HG03280 (cell line): ENCODE measurements around the gene NCAPH2.
"Not testable (repeated sequence)": the region's sequence is repeated elsewhere in the genome, so short reads cannot be mapped to it uniquely, and the experiment has no call there.

Experiments used
- ATAC-seq: cut with Tn5 transposase; IDR thresholded peaks from one replicate; pipeline ENCODE4 v1.9.1; 2021; ENCODE audit warnings: mild to moderate bottlenecking, moderate library complexity; ENCODE audit not compliant: unreplicated experiment

The NCAPH2 gene

GRCh38 chr22:50528682-50529415, 20.8 kb downstream of the NCAPH2 start:
- ATAC-seq, result no peak

GRCh38 chr22:50529416-50529896, 21.4 kb downstream of the NCAPH2 start:
- no peak for ATAC-seq

GRCh38 chr22:50529897-50530579, 22.0 kb downstream of the NCAPH2 start, which contains the start of gene TYMP:
TYMP (minus strand) TSS chr22:50530012; CDS start chr22:50529709, 303 bp downstream.
- ATAC-seq, result peak; percentile 20

- no peak for ATAC-seq
Observed at GRCh38 chr22:50530580-50530876, 22.5 kb downstream of the NCAPH2 start.

- peak; percentile 17 for ATAC-seq
Observed at GRCh38 chr22:50530877-50531545, 23.0 kb downstream of the NCAPH2 start.

- ATAC-seq, result no peak
Observed at GRCh38 chr22:50531546-50531961, 23.5 kb downstream of the NCAPH2 start.

GRCh38 chr22:50531962-50532674, 24.1 kb downstream of the NCAPH2 start:
- no peak for ATAC-seq

- ATAC-seq, result no peak
Observed at GRCh38 chr22:50532824-50533796, 25.1 kb downstream of the NCAPH2 start.

GRCh38 chr22:50533856-50534711, 26.1 kb downstream of the NCAPH2 start:
- ATAC-seq, result not testable (repeated sequence)

- no peak for ATAC-seq
Observed at GRCh38 chr22:50535113-50535512, 27.1 kb downstream of the NCAPH2 start.

GRCh38 chr22:50536226-50536625, 28.2 kb downstream of the NCAPH2 start:
- ATAC-seq, result no peak

GRCh38 chr22:50537765-50538164, 29.7 kb downstream of the NCAPH2 start:
- no peak for ATAC-seq

- no peak for ATAC-seq
Observed at GRCh38 chr22:50540381-50540780, 32.4 kb downstream of the NCAPH2 start.

- not testable (repeated sequence) for ATAC-seq
Observed at GRCh38 chr22:50541667-50542026, 33.6 kb downstream of the NCAPH2 start.

- no peak for ATAC-seq
Observed at GRCh38 chr22:50542416-50542927, 34.4 kb downstream of the NCAPH2 start.

GRCh38 chr22:50544078-50544745, 36.2 kb downstream of the NCAPH2 start:
- no peak for ATAC-seq

GRCh38 chr22:50544746-50545253, 36.8 kb downstream of the NCAPH2 start:
- ATAC-seq, result no peak
